GM21786 (cell line): ENCODE data around the gene CCDC88C.

ENCODE experiments used
- ATAC-seq: cut with Tn5 transposase; IDR thresholded peaks from one replicate; pipeline ENCODE4 v1.9.1; 2021; ENCODE audit not compliant: unreplicated experiment

CCDC88C gene

DNA sequence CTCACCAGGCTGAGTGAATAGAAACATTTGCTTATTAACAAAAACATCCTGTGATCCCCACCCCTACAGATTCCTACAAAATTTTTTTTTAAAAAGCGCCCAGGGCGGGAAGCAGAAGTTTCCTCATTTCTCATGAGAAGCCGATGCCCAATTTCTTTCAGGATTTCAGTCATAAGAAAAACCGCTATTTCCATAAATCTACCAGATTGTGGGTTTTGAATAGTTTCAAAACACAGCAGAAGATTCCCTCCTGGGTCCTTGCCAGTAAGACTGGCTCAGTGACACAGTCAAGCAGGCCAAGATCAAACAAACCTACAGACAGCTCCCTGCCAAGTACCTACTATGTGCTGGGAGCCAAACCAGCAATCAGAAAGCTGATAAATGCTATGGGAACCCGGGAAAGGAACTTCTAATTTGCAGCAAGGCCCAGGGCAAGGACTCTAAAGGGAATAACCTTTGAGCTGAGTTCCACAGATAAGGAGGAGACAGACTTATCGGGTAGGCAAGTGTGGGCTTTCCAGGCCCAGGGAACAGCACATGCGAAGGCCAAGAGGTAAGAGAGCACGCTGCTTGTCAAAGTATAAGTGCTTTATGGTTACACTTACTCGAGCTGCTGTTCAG lies 68.7 kb downstream of the CCDC88C start:
- ATAC-seq = no peak

GRCh38 chr14:91346838-91347173 lies 70.8 kb downstream of the CCDC88C start:
- ATAC-seq = no peak

GRCh38 chr14:91344096-91344495 lies 73.5 kb downstream of the CCDC88C start:
- no peak for ATAC-seq

GRCh38 chr14:91343051-91343450 lies 74.6 kb downstream of the CCDC88C start:
- ATAC-seq = no peak

DNA sequence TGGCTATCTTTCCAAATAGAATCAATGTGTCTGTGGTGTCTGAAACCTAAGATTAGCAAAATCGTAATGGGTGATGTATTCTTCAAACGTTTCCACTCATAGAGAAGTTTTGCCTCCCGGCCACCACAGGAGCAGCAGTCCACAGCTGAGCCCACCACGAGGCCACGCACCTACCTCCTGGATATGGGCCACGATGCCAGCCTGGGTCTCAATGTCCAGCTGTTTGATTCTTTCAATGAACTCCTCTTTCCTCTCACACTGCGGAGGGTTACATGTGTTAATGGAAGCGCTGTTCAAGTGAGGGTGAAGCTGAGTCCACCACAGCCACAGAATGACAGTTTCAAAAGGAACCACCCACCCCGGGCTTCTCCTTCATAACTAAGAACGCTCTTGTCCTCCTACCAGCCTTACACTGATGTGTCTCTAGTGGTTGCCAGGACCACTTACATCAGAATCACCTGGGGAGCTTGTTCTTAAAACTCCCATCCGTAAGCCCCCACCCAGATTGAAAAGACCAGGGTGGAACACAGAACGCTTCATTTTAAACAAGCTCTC lies 75.3 kb downstream of the CCDC88C start:
- ATAC-seq = no peak

DNA sequence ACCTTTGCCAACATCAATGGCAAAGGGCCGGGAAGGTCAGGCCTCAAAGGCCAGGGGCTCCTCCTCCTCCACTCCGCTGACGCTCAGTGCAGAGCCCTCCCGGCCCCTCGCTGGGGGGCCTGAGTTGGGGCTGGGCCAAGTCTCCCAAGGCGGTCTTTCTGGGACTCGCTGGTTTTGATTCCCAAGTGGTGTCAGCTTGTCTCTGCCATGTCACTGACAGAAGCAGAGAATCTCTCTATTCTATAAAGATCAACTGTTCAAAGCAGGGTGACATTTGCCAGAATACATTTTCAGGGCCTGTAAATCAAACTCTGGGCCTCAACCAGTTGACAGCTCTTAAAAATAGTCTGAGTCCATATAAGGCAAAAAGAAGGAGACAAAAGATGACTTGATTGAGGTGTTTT lies 75.9 kb downstream of the CCDC88C start:
- ATAC-seq = no peak

- no peak for ATAC-seq
These were observed 76.3 kb downstream of the CCDC88C start for GRCh38 chr14:91341334-91341733.

DNA sequence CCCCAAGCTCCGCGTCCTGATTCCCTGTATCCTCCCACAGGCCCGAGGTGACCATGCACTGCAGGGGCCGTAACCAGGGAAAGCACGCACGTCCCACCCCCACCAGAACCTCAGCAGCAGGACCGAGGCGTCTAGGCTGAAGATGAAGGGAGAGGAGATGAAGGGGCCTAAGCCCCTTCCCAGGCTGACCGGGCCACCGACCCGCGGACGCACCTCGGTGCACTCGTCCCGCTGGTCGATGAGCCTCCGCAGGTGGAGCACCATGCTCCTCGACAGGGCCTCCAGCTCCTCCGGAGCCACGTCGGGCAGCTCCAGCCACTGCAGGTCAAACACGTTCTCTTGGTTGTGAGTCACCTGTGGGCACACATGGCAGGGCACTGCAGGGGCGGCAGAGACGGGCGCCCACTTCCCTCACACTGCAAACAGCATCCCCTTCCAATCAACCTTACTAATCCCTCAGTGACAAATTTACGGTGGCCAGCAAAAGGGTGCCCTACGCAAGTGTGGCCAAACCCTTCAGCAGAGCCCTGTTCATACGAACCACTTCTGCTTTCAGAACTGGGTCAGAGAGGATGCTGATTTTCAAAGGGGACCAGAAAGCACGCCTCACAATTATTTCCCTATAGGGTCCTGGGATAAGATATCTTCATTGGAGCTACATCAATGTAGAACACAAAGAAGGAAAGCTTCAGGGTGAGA lies 77.8 kb downstream of the CCDC88C start:
- ATAC-seq = no peak

DNA sequence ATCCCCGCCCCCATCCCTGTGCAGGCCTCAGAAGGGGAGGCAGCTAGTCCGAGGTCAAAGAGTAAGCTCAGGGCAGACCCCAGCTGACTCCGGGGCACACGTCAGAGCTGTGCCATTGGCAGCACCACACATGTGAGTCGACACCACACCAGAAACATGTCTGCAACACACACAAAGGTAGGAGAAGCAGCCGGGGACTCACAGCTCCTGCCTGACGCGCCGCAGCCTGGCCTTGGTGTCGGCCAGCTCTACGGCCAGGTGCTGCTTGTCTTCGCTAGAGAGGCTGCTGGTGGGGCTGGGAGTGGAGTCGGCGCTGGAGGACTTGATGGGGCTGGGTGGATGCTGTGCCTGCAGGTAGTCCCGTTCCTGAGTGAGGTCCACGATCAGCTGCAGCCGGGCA lies 78.5 kb downstream of the CCDC88C start:
- no peak for ATAC-seq

GRCh38 chr14:91338379-91338778 lies 79.2 kb downstream of the CCDC88C start:
- no peak for ATAC-seq

- no peak for ATAC-seq
These were observed 79.8 kb downstream of the CCDC88C start for GRCh38 chr14:91337699-91338335.

DNA sequence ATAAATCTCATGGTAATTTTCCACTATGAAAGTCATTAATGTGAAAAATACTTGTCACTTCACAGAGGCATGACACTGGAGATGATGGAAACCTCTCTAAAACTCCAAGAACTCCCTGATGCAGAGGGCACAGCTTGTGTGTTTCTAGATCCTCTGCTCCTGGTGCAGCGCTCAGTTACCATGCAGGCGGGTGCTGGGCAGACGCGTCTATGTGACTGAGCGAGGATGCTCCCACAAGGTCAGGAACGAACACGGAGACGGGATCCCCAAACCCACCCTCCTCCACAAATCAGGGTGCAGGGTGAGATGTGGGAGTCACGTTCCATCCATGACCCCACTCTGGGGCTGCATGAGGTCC lies 81.5 kb downstream of the CCDC88C start:
- ATAC-seq = no peak

DNA sequence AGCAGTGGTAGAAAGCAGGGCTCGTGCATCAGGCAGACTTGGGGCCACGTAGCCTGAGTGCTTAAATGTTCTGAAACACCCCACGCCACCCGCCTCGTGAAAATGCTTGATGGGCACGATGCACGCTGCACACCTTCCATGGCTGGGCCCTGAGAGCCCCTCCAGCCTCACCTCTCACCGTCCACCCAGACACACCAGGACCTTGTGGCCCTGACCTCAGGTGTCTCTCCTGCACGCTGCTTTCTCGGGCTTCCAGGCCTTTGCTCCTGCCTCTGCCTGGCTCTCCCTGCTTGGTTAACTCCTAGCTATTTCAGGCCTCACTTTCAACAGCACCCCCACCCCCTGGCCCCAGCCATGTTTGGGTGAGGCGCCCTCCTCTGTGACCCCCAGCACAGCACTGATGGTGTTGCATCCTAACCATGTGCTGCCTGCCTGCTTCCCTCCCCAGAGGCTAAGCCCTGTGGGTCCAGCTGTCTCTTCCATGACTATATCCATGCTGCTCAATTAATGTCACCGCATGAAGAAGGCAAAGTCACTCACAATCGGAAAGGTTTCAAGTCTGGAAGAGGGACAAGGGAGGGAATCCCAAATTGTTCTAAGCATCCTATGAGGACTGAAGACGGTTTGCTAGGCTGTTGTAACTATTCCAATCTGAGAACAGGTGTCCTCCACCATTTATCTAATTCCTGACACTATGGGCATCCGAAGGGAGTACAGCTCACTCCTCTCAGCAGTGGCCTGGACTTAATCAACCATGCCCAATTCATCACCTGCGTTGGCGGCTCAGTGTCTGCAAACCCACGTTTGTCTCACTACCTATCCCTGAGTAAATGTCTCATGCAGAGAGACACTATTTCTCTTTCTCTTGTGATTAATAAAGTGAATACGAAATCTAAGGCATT lies 82.2 kb downstream of the CCDC88C start:
- no peak for ATAC-seq

GRCh38 chr14:91333650-91334039 lies 84.0 kb downstream of the CCDC88C start:
- peak; percentile 74 for ATAC-seq

DNA sequence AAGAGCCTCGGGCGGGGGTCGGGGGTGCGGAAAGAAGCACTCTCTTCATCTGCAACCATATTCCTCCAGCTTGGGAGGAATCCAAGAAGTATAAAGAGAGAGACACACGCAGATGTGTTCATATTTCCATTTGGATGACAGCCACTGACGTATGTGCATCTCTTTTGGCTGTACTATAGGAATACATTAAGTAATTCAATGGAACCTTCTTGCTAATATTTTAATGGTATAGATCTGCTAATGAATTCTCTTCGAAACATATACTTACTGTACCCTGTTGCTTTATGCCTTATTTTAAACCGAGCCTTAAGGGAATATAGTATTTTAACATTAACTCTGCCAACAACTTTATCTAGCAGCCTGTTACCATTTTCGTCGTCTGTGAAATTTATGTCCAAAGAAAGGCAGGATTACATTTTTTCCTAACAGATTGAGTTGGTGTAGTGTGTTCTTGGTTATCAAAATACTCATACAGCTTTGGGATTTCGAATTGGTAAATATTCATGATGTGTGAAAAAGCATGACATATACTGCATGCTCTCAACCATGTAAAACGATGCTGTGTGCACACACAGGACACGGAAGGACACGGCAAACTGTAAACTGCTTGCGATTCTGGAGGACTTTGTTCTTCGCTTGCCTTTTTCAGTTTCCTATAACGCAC lies 84.5 kb downstream of the CCDC88C start:
- no peak for ATAC-seq

DNA sequence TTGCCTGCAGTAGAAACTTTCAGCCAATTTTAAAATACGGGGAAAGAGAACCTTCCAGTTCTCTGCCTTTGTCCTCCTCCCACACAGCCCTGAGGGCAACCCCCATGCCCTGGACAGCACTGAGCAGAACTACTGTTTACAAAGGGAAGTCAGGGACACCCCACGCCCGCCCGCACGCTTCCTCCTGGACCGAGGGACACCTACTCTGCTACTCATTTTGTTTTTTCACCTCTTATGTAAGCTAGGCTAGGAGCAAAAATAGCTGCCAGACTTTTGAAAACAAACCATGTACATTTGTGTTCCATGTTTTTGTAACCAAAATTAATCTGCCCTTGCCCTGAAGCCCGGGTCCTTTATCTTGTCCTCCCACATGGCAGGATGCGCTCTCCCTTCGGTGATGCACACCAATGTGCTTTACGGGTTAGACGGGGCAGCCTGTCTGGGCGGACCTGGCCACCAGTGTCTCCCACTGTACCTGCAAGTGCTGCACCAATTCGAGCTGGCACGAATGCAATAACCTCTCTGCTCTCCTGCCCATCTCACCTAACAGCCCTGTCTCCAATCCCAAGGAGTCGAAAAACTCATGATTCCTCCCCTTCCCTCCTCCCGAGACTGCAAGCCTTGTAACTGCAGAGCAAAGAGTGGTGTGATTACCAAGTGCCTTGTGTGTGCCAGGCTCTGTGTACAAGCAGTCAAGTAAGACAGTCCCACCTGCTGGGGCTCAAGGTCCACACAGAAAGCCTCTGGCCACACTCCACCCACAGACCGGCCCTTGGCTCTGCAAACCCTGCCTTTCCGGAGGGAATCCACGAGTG lies 85.2 kb downstream of the CCDC88C start:
- no peak for ATAC-seq

GRCh38 chr14:91331721-91332120 lies 85.9 kb downstream of the CCDC88C start:
- no peak for ATAC-seq

DNA sequence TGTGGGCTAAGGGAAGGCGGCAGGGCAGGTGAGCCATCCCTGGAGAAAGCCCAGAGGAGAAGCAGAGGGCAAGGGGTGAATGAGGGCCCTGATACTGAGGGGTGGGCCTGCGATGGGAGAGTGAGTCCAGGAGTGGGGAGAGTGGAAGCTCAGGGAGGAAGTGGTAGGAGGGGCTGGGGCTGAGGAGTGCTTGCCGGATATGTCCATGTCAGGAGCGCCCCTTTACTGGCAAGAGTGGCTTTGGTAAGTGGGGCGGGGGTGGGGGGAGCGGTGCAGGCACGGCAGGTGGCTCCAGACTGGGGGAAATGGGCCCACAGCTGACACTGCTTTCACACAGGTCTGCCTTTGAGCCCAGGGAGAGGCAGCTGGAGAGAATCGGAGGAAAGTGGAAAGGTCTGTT lies 86.8 kb downstream of the CCDC88C start:
- ATAC-seq = no peak

GRCh38 chr14:91330096-91330696 lies 87.4 kb downstream of the CCDC88C start:
- ATAC-seq = no peak
